ENCODE measurements around the gene GALNT11.
"Not testable (repeated sequence)": the region's sequence is repeated elsewhere in the genome, so short reads cannot be mapped to it uniquely, and the experiment has no call there.

Gene GALNT11

GRCh38 chr7:152059311-152059710 lies 33.8 kb downstream of the GALNT11 start:
- Histone ChIP-seq H3K36me3 (replicated peaks; ENCODE audit: insufficient read depth, low read length) (no peaks in the 10 kb centered on the region), H3K27me3 (replicated peaks; ENCODE audit: insufficient read depth, low read length) (no peaks in the 10 kb centered on the region), H3K4me1 (ENCODE audit: low read length) (no peaks in the 10 kb centered on the region), H3K79me2 (ENCODE audit: low read length) (no peaks in the 10 kb centered on the region), H3K27ac (ENCODE audit: low read length) (no peak overlapping the region), H3K4me3 (ENCODE audit: low read length) (no peak overlapping the region), H3K4me2 (ENCODE audit: low read depth, low read length) (no peak overlapping the region), H2AFZ (ENCODE audit: low read length) (no peak overlapping the region), H3K9me3 (replicated peaks; ENCODE audit: insufficient read depth, low read length) (no peaks in the 10 kb centered on the region), H3F3A (ENCODE audit: insufficient read depth, low read length) (no peaks in the 10 kb centered on the region), H4K20me1 (ENCODE audit: insufficient read depth, low read length) (no peaks in the 10 kb centered on the region), H3K9me2 (replicated peaks; ENCODE audit: insufficient read depth, low read length) (no peaks in the 10 kb centered on the region), H3K9ac (ENCODE audit: low read length) (no peak overlapping the region)
- no peak for DNase-seq
- TF ChIP-seq EZH2phosphoT487 (IDR thresholded peaks at IDR 0.05; ENCODE audit: low read length) (no peak), EZH2 (optimal IDR thresholded peaks at IDR 0.05; ENCODE audit: low read depth, low read length) (no peak)
- TF ChIP-seq, protein P1, sequence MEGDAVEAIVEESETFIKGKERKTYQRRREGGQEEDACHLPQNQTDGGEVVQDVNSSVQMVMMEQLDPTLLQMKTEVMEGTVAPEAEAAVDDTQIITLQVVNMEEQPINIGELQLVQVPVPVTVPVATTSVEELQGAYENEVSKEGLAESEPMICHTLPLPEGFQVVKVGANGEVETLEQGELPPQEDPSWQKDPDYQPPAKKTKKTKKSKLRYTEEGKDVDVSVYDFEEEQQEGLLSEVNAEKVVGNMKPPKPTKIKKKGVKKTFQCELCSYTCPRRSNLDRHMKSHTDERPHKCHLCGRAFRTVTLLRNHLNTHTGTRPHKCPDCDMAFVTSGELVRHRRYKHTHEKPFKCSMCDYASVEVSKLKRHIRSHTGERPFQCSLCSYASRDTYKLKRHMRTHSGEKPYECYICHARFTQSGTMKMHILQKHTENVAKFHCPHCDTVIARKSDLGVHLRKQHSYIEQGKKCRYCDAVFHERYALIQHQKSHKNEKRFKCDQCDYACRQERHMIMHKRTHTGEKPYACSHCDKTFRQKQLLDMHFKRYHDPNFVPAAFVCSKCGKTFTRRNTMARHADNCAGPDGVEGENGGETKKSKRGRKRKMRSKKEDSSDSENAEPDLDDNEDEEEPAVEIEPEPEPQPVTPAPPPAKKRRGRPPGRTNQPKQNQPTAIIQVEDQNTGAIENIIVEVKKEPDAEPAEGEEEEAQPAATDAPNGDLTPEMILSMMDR (IDR thresholded peaks at IDR 0.05; ENCODE audit: low read length), result no peak

GRCh38 chr7:152061086-152061485 lies 35.6 kb downstream of the GALNT11 start:
- H3K4me1 ChIP-seq (ENCODE audit: low read length); H3K9ac ChIP-seq (ENCODE audit: low read length); H3K4me3 ChIP-seq (ENCODE audit: low read length); H3K9me3 ChIP-seq (replicated peaks; ENCODE audit: insufficient read depth, low read length); H3K4me2 ChIP-seq (ENCODE audit: low read depth, low read length); H3K27me3 ChIP-seq (replicated peaks; ENCODE audit: insufficient read depth, low read length); H3K9me2 ChIP-seq (replicated peaks; ENCODE audit: insufficient read depth, low read length); H2AFZ ChIP-seq (ENCODE audit: low read length); H3K27ac ChIP-seq (ENCODE audit: low read length); H4K20me1 ChIP-seq (ENCODE audit: insufficient read depth, low read length); DNase-seq; H3K36me3 ChIP-seq (replicated peaks; ENCODE audit: insufficient read depth, low read length); H3K79me2 ChIP-seq (ENCODE audit: low read length); H3F3A ChIP-seq (ENCODE audit: insufficient read depth, low read length): not testable (repeated sequence)

- H3K79me2 ChIP-seq (ENCODE audit: low read length); DNase-seq: not testable (repeated sequence)
Measured at GRCh38 chr7:152063192-152063591, 37.7 kb downstream of the GALNT11 start.

GRCh38 chr7:152063821-152064220 lies 38.3 kb downstream of the GALNT11 start:
- H3K4me2 ChIP-seq (ENCODE audit: low read depth, low read length); H3K9ac ChIP-seq (ENCODE audit: low read length); H4K20me1 ChIP-seq (ENCODE audit: insufficient read depth, low read length); H3K4me1 ChIP-seq (ENCODE audit: low read length); H3K79me2 ChIP-seq (ENCODE audit: low read length); H3K4me3 ChIP-seq (ENCODE audit: low read length); H2AFZ ChIP-seq (ENCODE audit: low read length); H3K27me3 ChIP-seq (replicated peaks; ENCODE audit: insufficient read depth, low read length); H3F3A ChIP-seq (ENCODE audit: insufficient read depth, low read length); DNase-seq; H3K27ac ChIP-seq (ENCODE audit: low read length); H3K9me2 ChIP-seq (replicated peaks; ENCODE audit: insufficient read depth, low read length); H3K36me3 ChIP-seq (replicated peaks; ENCODE audit: insufficient read depth, low read length); H3K9me3 ChIP-seq (replicated peaks; ENCODE audit: insufficient read depth, low read length): not testable (repeated sequence)

More at GRCh38 chr7:152063192-152063591, 37.7 kb downstream of the GALNT11 start:
- not testable (repeated sequence) for H3K4me2 ChIP-seq (ENCODE audit: low read depth, low read length); H4K20me1 ChIP-seq (ENCODE audit: insufficient read depth, low read length); H3K36me3 ChIP-seq (replicated peaks; ENCODE audit: insufficient read depth, low read length); H3K4me1 ChIP-seq (ENCODE audit: low read length); H3K4me3 ChIP-seq (ENCODE audit: low read length); H3K27ac ChIP-seq (ENCODE audit: low read length); H3K9me2 ChIP-seq (replicated peaks; ENCODE audit: insufficient read depth, low read length); H3F3A ChIP-seq (ENCODE audit: insufficient read depth, low read length); H3K9me3 ChIP-seq (replicated peaks; ENCODE audit: insufficient read depth, low read length); H3K27me3 ChIP-seq (replicated peaks; ENCODE audit: insufficient read depth, low read length); H2AFZ ChIP-seq (ENCODE audit: low read length); H3K9ac ChIP-seq (ENCODE audit: low read length)

- H3K79me2 ChIP-seq (ENCODE audit: low read length); H3K4me3 ChIP-seq (ENCODE audit: low read length); H3K4me1 ChIP-seq (ENCODE audit: low read length); DNase-seq; H3K4me2 ChIP-seq (ENCODE audit: low read depth, low read length); H3K27ac ChIP-seq (ENCODE audit: low read length); H4K20me1 ChIP-seq (ENCODE audit: insufficient read depth, low read length); H3F3A ChIP-seq (ENCODE audit: insufficient read depth, low read length); H3K36me3 ChIP-seq (replicated peaks; ENCODE audit: insufficient read depth, low read length); H3K9me3 ChIP-seq (replicated peaks; ENCODE audit: insufficient read depth, low read length); H2AFZ ChIP-seq (ENCODE audit: low read length); H3K9me2 ChIP-seq (replicated peaks; ENCODE audit: insufficient read depth, low read length); H3K27me3 ChIP-seq (replicated peaks; ENCODE audit: insufficient read depth, low read length); H3K9ac ChIP-seq (ENCODE audit: low read length): not testable (repeated sequence)
Measured at GRCh38 chr7:152065800-152066344, 40.4 kb downstream of the GALNT11 start.
